NT2/D1 (cell line): Measurements from ENCODE around the gene PHAF1.

Source experiments
- SUZ12 ChIP-seq: IDR thresholded peaks from 2 replicates; pipeline ENCODE4 v1.6.1; 2011; ENCODE audit not compliant: insufficient read length, insufficient read depth; ENCODE audit errors: extremely low read depth
- YY1 ChIP-seq: IDR thresholded peaks from 2 replicates; pipeline ENCODE4 v1.6.1; 2011; ENCODE audit not compliant: insufficient read length, insufficient read depth
- ZNF274 ChIP-seq: IDR thresholded peaks from 2 replicates; pipeline ENCODE4 v1.6.1; 2011; ENCODE audit warnings: mild to moderate bottlenecking, low read depth, low read length

- TF ChIP-seq YY1 (no peak), SUZ12 (no peak), ZNF274 (no peak)
These were observed 27.9 kb downstream of the PHAF1 start for GRCh38 chr16:67137605-67138004.
